GM18873 (cell line): ENCODE data around the gene MRS2.
"Not testable (repeated sequence)": the region's sequence is repeated elsewhere in the genome, so short reads cannot be mapped to it uniquely, and the experiment has no call there.

Experiments used
- ATAC-seq: cut with Tn5 transposase; IDR thresholded peaks from one replicate; pipeline ENCODE4 v1.9.1; 2021; ENCODE audit warnings: mild to moderate bottlenecking, moderate library complexity, moderate number of reproducible peaks; ENCODE audit not compliant: unreplicated experiment, low FRiP score

MRS2 gene

DNA sequence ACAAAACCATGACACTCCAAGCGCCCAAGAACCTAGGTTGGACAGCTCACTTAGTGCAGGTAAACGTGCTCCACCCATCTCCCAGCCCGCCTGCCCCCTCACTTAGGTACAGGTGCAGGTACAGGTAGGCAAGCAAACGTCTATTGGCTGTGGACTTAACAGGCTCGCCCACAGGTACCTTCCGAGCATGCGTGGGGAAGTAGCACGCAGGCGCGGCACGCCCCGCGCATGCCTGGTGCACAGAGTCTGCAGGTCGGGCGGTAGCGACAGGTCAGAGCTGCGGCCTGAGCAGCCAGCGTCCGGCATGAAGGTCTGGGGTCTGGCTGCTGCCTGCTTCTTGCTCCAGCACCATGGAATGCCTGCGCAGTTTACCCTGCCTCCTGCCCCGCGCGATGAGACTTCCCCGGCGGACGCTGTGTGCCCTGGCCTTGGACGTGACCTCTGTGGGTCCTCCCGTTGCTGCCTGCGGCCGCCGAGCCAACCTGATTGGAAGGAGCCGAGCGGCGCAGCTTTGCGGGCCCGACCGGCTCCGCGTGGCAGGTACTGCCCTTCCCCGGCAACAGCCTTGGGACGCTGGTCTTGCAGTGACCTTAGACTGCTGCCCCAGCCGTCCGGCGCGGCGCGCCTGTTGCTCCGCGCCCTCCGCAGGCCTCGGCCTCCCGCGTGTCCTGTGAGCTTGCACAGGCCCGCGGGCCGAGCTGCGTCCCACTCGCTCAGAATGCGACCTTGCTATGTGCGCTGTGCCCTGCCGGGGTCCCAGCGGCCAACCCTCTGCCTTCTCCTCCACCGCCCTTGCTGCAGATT lies at the start of gene MRS2:
Gene MRS2 (plus strand): TSS at position 240 of the 804 bp plus-strand sequence. CDS start 111 bp downstream, at position 351.
- peak; percentile 94 for ATAC-seq

DNA sequence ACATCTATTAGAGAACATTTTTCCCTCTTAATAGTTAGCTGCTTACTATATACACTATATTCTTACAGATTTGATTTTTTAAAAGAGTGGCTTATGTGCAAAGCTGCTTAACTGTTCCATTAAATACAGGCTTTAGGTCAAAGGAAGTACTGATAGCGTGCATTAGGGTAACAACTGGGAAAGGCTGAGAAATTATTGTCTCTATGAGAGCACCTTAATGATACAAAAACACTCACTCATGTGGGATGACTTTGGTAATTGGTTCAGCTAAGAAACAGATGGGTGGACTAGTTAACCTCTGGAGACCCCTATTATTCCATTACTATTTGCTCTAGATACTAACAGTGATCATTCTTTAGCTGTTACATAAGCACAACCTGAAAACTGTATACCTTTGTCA lies 48.9 kb upstream of the MRS2 start:
- no peak for ATAC-seq

- ATAC-seq: no peak
These were observed 47.3 kb upstream of the MRS2 start for GRCh38 chr6:24355393-24355792.

DNA sequence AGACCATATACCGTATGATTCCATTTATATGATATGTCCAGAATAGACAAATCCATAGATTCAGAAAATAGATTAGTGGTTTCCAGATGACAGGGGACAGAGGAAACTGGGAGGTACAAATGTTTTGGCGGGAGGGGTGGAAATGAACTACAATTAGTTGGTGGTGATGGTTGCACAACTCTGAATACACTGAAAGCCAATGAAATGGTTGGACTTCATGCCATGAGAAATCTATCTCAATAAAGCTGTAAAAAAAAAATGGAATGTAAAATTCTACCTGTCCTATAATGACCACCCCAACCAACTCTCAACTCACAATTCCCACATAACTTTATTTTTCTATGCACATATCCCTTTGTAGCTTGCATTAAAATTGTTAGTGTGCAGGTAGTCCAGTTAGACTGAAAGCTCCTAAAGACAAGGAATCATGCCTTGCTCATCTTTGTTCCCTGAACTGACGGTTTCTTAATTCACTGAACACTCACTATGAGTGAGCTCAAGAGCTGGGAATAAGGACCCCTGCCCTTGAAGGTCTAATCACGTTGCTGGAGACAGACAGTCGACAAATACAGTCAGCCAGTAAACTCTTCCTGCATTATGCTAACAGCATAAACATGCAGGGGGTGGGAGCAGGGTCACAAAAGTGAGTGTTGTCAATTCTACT lies 46.3 kb upstream of the MRS2 start:
- ATAC-seq: no peak

DNA sequence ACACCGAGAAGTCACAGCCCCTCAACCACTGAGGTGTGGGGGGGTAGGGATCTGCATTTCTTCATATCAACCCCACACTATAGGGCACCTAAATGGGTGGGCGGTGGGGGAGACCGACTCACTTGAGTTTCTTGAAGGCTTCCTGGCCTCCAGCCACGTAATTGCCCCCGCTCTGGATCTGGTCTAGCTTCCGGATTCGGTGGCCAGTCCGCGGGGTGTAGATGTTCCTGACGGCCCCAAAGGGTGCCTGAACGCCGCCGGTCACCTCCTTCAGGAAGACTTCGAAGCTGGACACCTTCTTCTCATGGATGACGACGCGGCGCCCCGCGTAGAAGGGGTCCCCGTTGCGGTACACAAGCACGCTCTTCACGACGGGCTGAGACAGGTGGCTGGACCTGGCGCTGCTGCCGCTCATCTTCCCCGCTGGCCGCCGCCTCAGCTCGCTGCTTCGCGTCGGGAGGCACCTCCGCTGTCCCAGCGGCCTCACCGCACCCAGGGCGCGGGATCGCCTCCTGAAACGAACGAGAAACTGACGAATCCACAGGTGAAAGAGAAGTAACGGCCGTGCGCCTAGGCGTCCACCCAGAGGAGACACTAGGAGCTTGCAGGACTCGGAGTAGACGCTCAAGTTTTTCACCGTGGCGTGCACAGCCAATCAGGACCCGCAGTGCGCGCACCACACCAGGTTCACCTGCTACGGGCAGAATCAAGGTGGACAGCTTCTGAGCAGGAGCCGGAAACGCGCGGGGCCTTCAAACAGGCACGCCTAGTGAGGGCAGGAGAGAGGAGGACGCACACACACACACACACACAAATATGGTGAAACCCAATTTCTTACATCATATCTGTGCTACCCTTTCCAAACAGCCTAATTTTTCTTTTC lies 45.2 kb upstream of the MRS2 start, which contains the start of gene DCDC2:
Gene DCDC2 (minus strand): TSS at position 724 of the 883 bp plus-strand sequence. CDS start 309 bp downstream, at position 415.
- no peak for ATAC-seq

- ATAC-seq: no peak
These were observed 44.4 kb upstream of the MRS2 start for GRCh38 chr6:24358219-24358821.

DNA sequence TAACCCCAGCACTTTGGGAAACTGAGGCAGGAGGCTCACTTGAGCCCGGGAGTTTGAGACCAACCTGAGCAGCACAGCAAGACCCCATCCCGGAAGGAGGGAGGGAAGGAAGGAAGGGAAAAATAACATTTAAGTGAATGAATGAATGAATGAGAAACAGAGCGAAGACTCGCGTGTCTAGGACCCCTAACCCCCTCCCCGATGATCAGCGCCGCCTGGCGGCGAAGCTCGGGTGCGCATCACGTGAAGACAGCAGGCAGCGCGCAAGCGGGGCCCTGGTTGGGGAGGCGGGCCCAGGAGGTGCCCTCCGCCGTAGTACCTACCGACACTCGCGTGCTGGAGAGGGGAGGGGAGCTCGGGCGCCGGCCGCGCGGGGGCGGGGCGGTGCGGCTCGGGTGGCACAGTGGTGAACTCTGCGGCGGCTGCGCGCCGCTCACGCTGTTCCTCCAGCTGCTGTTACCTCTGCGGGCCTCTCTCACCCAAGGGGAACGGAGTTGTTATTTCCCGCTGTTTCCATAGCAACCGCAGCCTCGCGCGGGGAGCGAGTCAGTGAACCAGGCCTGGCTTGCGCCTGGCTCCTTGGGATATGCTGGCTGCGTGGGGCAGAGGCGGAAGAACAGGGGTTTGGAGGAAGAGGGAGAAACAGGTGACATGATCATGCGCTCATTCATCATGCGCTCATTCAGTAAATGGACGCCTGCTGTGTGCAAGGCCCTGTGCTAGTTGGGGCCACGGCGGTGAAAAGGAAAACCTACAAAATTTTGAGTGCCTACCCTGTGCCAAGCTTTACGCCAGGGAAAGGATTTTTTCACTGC lies 42.9 kb upstream of the MRS2 start:
- ATAC-seq: peak; percentile 72

GRCh38 chr6:24362363-24362762 lies 40.4 kb upstream of the MRS2 start:
- ATAC-seq: not testable (repeated sequence)

DNA sequence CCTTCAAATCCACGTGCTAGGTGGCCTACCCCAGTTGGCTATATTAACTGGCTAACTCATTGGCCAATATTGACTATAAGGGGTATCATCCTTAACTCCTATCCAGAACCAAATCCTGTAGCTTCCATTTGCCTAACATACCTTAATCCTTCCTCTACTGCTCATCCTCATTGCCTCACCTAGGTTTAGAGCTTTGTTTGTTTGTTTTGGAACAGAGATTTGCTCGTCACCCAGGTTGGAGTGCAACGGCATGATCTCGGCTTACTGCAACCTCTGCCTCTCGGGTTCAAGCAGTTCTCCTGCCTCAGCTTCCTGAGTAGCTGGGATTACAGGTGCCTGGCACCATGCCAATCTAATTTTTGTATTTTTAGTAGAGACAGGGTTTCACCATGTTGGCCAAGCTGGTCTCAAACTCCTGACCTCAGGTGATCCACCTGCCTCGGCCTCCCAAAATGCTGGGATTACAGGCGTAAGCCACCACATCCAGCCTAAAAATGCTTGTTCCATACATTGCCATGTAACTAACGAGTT lies 37.6 kb upstream of the MRS2 start:
- ATAC-seq: not testable (repeated sequence)

GRCh38 chr6:24374612-24375011 lies 28.1 kb upstream of the MRS2 start:
- ATAC-seq: no peak

GRCh38 chr6:24376871-24377270 lies 25.9 kb upstream of the MRS2 start:
- no peak for ATAC-seq

DNA sequence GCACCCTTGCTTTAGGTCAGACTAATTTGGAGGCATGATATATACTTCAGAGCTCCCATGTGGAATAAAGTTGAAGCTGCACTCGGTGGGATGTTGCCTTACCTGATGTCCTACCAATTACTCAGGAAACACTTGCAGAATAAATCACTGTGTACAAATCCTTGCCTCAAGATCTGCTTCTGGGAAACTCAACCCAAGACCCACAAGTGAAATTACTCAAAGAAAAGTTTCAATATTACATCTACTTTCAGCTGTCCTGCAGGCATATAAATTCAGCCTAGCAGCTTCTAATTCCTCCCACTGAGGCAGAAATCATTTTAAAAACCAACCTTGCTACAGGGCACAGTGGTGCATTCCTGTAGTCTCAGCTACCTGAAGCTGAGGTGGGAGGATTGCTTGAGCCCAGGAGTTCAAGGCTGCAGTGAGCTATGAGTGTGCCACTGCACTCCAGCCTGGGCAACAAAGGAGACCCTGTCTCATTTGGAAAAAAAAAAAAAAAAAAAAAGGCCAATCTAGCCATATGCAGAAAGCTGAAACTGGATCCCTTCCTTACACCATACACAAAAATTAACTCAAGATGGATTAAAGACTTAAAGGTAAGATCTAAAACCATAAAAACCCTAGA lies 24.2 kb upstream of the MRS2 start:
- no peak for ATAC-seq

DNA sequence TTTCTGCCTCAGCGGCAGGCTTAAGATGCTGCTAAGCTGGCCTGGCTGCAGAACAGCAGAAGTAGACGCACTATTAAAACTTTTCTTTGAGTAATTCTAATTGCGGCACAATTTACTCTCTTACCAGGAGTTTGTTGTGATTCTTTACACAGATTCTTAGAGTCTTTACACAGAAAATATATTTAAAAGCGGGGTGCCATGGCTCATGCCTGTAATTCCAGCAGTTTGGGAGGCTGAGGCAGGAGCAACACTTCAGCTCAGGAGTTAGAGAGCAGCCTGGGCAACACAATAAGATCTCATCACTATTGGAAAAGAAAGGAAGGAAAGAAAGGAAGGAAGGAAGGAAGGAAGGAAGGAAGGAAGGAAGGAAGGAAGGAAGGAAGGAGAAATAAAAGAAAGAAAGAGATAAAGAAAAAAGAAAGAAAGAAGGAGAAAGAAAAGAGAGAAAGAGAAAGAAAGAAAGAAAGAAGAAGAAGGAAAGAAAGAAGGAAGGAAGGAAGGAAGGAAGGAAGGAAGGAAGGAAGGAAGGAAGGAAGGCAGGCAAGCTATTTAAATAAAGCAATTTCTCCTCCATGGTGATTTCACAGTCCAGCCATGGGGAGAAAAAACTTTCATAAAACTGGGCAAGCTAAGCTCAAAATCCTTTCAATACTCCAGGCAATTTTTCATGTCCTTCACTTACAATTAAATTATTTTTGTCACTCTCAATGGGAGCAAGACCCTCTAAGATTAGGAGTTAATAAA lies 21.1 kb upstream of the MRS2 start:
- ATAC-seq: no peak

DNA sequence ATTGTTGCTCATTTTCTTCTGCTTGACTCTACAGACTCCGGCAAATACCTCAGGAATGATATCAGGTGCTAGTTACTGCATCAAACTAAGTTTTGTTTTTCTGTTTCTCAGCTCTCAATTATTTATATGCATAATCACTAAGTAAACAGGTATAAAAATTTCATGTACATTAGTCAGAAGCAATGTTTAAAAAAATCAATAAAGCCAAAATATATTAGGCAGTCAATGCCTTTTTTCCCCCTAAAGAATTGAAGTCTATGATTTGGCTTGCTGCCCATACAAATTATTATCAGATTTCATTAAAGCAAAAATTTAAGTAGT lies 20.6 kb upstream of the MRS2 start:
- ATAC-seq: no peak

- not testable (repeated sequence) for ATAC-seq
These were observed 19.7 kb upstream of the MRS2 start for GRCh38 chr6:24382891-24383494.

DNA sequence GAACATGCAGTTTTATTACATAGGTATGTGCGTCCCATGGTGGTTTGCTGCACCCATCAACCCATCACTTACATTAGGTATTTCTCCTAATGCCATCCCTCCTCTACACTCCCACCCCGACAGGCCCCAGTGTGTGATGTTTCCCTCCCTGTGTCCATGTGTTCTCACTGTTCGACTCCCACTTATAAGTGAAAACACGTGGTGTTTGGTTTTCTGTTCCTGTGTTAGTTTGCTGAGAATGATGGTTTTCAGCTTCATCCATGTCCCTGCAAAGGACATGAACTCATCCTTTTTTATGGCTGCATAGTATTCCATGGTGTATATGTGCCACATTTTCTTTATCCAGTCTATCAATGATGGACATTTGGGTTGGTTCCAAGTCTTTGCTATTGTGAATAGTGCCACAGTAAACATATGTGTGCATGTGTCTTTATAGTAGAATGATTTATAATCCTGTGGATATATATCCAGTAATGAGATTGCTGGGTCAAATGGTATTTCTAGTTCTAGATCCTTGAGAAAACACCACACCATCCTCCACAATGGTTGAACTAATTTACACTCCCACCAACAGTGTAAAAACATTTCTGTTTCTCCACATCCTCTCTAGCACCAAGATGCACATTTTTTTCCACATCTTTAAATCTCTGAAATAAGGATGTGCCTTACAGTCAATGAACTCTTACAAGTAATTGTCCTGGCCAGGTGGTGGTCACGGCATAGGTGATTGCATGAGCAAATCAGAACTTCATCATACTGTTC lies 18.2 kb upstream of the MRS2 start:
- not testable (repeated sequence) for ATAC-seq
